Spinal cord (tissue), 10 donors: ENCODE results near the gene NUP43. TPM values are rescaled to one million over a fixed set of nuclear protein-coding genes. Genes with fewer than 3 reads are reported as not detected.

Experiments used
- DNase-seq, 6 donors: peaks; one replicate each; pipeline versions ENCODE4 v3.0.0 to v3.0.0-alpha.2; 2013 to 2015; ENCODE audit warnings: low spot score in 6 of 6, low read depth in 4 of 6
- H3K27ac ChIP-seq: one replicate; pipeline ENCODE4 v1.5.1; 2013; ENCODE audit warnings: low read depth, low read length, control low read depth
- H3K27me3 ChIP-seq: one replicate; pipeline ENCODE4 v1.6.1; 2013; ENCODE audit warnings: low read length; ENCODE audit not compliant: control insufficient read depth, insufficient read depth
- H3K36me3 ChIP-seq: one replicate; pipeline ENCODE4 v1.6.1; 2013; ENCODE audit warnings: low read length; ENCODE audit not compliant: control insufficient read depth, insufficient read depth
- H3K4me1 ChIP-seq: one replicate; pipeline ENCODE4 v1.6.1; 2013; ENCODE audit warnings: low read length; ENCODE audit not compliant: control insufficient read depth, insufficient read depth
- H3K4me3 ChIP-seq: one replicate; pipeline ENCODE4 v1.5.1; 2013; ENCODE audit warnings: low read depth, low read length, control low read depth
- H3K9me3 ChIP-seq: one replicate; pipeline ENCODE4 v1.6.1; 2013; ENCODE audit warnings: low read length; ENCODE audit not compliant: control insufficient read depth, insufficient read depth
- WGBS: methylation state at CpG from one replicate; pipeline ENCODE4 v1.1.5; 2013; ENCODE audit warnings: missing lambda C conversion rate; ENCODE audit not compliant: insufficient coverage; 5-methylcytosine and 5-hydroxymethylcytosine counted together
- polyA plus RNA-seq, 2 donors: library from polyadenylated mRNA; unstranded; fragments of 120-200 nt; gene quantifications; one replicate each; pipeline ENCODE4 v1.2.1, GENCODE V29; 2013; ENCODE audit not compliant: insufficient read length in 2 of 2
- total RNA-seq, 2 donors: library from RNA; depleted of rRNA in 1 of 2; stranded (reverse); fragments of 120-200 nt in 1 of 2; fragments of >200 nt in 1 of 2; gene quantifications; one replicate each; pipeline versions ENCODE4 v1.2.3 to v1.2.4, GENCODE V29; 2013 to 2014
- donor health status: healthy.

The NUP43 gene
- total and polyA plus RNA-seq, 4 donors, result 23.4 to 34.2 (median 28.8) TPM

DNA sequence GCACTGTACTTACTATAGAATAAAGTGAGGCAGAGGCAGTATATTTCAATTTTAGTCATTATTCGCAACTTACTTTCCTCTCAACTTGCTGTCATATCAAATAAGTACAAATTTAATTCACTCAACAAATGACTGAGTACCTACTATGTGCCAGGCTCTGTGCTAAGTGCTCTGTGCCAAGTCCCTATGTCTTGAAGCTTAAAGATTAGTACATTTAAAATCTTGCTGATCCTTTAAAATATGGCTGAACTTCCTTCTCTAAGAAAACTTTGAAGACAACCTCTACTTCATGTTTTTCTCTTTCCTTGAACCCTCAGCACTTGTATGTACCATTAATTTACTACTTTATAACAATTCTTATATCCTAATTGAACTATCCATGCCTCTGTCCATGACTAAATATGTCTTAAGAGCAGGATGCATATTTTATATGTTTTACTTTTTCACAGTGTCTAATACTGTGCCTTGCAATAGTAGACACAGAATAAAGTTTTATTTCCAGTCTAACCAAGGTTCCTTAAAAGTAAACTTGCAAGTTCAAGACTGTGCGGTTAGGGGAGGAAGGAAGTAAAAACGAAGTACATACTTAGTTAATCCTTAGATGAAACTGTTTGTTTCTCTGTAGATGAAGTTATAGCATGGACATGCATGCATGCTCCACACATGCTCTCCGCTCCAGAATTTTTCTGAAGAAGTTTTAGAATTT lies 18.4 kb downstream of the NUP43 start:
- Histone ChIP-seq H3K36me3 (peaks cover 33% of the 10 kb centered on the region), H3K27ac (no peak overlapping the region), H3K27me3 (no peaks in the 10 kb centered on the region), H3K4me1 (no peaks in the 10 kb centered on the region), H3K4me3 (no peak overlapping the region), H3K9me3 (no peaks in the 10 kb centered on the region)
- DNase-seq, result no peak
- no CpG with 5 or more reads among the region's 4 CpGs for WGBS

- peaks cover 15% of the 10 kb centered on the region for H3K36me3 ChIP-seq
- no peaks in the 10 kb centered on the region for H3K9me3 ChIP-seq
- H3K27me3 ChIP-seq, result no peaks in the 10 kb centered on the region
- 84% methylated on average over 3 of the region's 3 CpGs for WGBS
- H3K4me1 ChIP-seq, result no peaks in the 10 kb centered on the region
- no peak overlapping the region for H3K4me3 ChIP-seq
- no peak overlapping the region for H3K27ac ChIP-seq
- DNase-seq, result no peak
Observed at GRCh38 chr6:149725785-149726184, 20.5 kb downstream of the NUP43 start.

- peak in 3 of 6 donors; percentile 19 to 79 (median 77) for DNase-seq
- Histone ChIP-seq H3K27ac (no peak overlapping the region), H3K4me3 (no peak overlapping the region), H3K4me1 (peaks cover 2% of the 10 kb centered on the region), H3K27me3 (no peaks in the 10 kb centered on the region), H3K36me3 (peaks cover 6% of the 10 kb centered on the region), H3K9me3 (no peaks in the 10 kb centered on the region)
- WGBS, result 43% methylated on average over 6 of the region's 10 CpGs
Observed at GRCh38 chr6:149723771-149724417, 22.4 kb downstream of the NUP43 start.

- Histone ChIP-seq H3K4me3 (no peak overlapping the region), H3K36me3 (no peaks in the 10 kb centered on the region), H3K4me1 (peaks cover 4% of the 10 kb centered on the region), H3K27ac (no peak overlapping the region), H3K27me3 (no peaks in the 10 kb centered on the region), H3K9me3 (no peaks in the 10 kb centered on the region)
- WGBS, result 100% methylated on average over 2 of the region's 4 CpGs
- no peak for DNase-seq
Observed at GRCh38 chr6:149723262-149723661, 23.1 kb downstream of the NUP43 start.

GRCh38 chr6:149719531-149719930 lies 26.8 kb downstream of the NUP43 start:
- Histone ChIP-seq H3K27me3 (no peaks in the 10 kb centered on the region), H3K4me3 (no peak overlapping the region), H3K27ac (no peak overlapping the region), H3K9me3 (no peaks in the 10 kb centered on the region), H3K36me3 (no peaks in the 10 kb centered on the region), H3K4me1 (peaks cover 10% of the 10 kb centered on the region)
- 97% methylated on average over 3 of the region's 3 CpGs for WGBS
- DNase-seq, result no peak

DNA sequence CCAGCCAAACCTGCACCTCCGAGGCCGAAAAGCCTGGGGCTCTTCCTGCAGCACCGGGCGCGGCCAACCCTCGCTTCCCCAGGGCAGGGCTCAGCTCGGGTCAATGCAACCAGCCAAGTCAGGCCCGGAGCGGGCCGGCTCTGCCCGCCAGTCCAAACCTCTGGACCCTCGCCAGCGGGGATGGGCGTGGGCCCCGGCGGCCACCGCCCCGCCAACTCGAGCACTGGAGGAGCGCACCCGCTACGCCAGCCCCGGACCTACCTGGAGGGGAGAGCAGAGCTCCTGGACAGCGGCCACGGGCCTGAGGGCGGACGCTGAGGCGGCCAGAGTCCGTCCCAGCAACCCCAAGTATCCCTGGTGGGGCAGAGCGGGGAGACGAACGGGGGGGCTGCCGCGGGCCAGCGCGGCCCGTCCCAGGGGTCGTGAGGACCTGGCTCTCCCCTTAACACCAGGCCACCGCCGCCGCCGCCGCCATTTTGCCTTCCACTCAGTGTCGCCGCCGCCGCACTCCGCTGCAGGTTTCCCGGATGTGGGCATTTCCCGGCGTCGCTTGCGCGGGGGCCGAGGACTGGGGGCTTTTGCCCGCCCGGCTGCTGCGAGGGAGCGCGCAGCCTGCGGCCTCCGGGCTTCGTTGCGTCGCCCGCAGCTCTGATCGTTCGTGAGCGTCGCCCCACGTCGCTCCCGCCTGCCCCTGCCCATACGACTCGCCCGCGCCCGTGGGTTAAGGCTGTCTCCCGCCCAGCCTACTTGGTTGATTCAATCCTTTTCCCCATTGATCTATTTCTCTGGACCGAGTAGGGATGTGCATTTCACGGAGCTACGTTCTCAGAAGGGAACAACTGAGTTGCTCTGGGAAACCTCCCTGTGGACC lies 28.5 kb downstream of the NUP43 start, which contains the start of gene LATS1:
Gene LATS1, minus strand, starts transcription at position 514 of the 871 bp plus-strand sequence. CDS start 15,975 bp downstream, outside the sequence.
- Histone ChIP-seq H3K27ac (peak within 1 kb of the TSS; percentile 99), H3K27me3 (no peaks in the 10 kb centered on the region), H3K36me3 (no peaks in the 10 kb centered on the region), H3K4me3 (peak within 1 kb of the TSS; percentile 90), H3K4me1 (peaks cover 10% of the 10 kb centered on the region), H3K9me3 (no peaks in the 10 kb centered on the region)
- under 1% methylated on average over 81 of the region's 82 CpGs for WGBS
- DNase-seq, result peak; percentile 79 to 96 (median 85)

DNA sequence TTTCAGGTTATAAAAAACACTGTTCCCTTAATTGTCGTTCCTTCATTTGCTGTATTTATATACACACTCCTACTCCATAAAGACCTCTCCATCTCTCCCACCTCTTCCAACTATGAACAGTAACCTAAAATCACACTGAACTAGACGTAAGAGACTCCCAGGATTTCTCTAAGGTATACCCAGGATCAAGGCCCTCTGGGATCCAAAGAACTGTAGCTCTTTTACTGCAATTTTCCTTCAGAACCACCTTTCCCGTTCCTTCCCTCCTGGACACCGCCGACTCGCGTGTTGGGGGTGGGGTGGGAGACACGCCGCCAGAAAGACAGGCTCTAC lies 29.1 kb downstream of the NUP43 start:
- H3K36me3 ChIP-seq, result no peaks in the 10 kb centered on the region
- WGBS, result 0% methylated on average over 4 of the region's 9 CpGs

DNA sequence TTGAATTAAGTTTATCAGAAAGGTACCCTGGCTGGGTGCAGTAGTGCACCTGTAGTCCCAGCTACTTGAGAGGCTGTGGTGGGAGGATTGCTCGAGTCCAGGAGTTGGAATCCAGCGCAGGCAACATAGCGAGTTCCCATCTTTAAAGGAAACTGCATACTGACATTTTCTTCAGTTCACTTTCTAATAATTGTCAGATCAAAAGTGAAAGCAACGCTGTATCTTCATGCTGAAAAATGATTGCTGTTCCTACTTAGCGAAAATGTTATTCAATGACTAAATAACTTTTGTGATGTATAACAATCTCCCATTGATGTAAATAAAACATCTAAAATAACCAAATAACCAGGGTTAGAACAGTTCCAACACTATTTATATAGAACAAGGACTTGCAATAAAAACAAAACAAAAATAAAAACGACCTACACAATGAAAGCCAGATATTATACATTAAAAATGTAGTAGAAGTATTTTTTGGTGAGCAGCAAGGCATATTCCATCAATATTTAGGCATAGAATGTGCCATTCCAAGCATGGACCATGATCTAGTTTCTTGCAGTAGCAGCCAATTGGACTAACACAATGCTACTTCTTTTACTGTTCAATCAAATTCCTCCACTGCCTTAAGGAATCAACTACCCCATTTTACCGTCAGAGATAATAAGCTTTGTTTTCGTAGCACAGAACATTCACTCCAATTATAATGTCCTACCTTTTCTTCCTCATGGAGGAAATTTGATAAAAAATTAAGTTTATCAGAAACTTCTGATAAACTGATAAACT lies 30.0 kb downstream of the NUP43 start:
- H3K4me1 ChIP-seq, result peaks cover 10% of the 10 kb centered on the region
- DNase-seq, result no peak

More for the DNA sequence above, 29.1 kb downstream of the NUP43 start:
- H3K27ac ChIP-seq, result peak overlapping the region; percentile 99
- peak in 2 of 6 donors; percentile 17 to 43 for DNase-seq
- no peaks in the 10 kb centered on the region for H3K9me3 ChIP-seq
- H3K27me3 ChIP-seq, result no peaks in the 10 kb centered on the region
- peaks cover 10% of the 10 kb centered on the region for H3K4me1 ChIP-seq
- peak overlapping the region; percentile 90 for H3K4me3 ChIP-seq

GRCh38 chr6:149714442-149714841 lies 31.9 kb downstream of the NUP43 start:
- Histone ChIP-seq H3K9me3 (no peaks in the 10 kb centered on the region), H3K36me3 (no peaks in the 10 kb centered on the region), H3K4me3 (no peak overlapping the region), H3K27me3 (no peaks in the 10 kb centered on the region), H3K27ac (no peak overlapping the region), H3K4me1 (peaks cover 10% of the 10 kb centered on the region)
- WGBS, result no CpG with 5 or more reads among the region's 1 CpG
- DNase-seq, result no peak

More for the DNA sequence above, 30.0 kb downstream of the NUP43 start:
- no peaks in the 10 kb centered on the region for H3K27me3 ChIP-seq
- peak overlapping the region; percentile 90 for H3K4me3 ChIP-seq
- no peaks in the 10 kb centered on the region for H3K9me3 ChIP-seq
- WGBS, result no CpG with 5 or more reads among the region's 8 CpGs
- H3K27ac ChIP-seq, result no peak overlapping the region
- no peaks in the 10 kb centered on the region for H3K36me3 ChIP-seq
